HG03378 (cell line): ENCODE measurements around the gene ERAS.
"Not testable (repeated sequence)": the region's sequence is repeated elsewhere in the genome, so short reads cannot be mapped to it uniquely, and the experiment has no call there.

ENCODE experiments used
- ATAC-seq: cut with Tn5 transposase; IDR thresholded peaks from one replicate; pipeline ENCODE4 v1.9.1; 2021; ENCODE audit warnings: mild to moderate bottlenecking, moderate library complexity; ENCODE audit not compliant: unreplicated experiment

The ERAS gene

DNA sequence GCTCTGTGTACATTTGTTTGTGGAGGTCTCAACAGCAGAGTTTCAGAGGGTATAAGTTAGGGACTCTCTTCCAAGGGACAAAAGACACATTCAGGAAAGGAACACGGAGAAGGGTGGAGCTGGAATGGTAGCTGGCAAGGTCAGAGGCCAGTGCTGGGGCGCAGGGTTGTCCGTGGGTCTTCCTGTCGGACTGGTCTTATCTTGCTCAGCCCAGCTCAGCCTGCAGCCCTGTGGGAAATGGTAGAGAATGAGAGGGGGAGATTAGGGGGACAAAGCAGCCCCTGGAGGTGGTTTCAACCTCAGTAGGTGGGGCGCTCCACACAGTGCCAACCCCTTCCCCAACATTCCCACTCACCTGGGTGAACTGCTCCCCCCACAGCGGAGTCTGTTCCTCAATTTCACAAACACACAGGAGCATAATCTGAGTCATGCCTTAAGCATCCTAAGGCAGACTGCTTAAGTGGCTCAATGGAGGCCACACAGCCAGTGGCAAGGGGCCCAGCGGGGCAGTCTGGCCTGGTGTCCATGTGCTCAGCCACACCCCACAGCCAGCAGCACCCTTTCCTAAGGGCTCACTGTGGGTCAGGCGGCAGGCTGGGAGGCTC lies 31.3 kb upstream of the ERAS start:
- no peak for ATAC-seq

DNA sequence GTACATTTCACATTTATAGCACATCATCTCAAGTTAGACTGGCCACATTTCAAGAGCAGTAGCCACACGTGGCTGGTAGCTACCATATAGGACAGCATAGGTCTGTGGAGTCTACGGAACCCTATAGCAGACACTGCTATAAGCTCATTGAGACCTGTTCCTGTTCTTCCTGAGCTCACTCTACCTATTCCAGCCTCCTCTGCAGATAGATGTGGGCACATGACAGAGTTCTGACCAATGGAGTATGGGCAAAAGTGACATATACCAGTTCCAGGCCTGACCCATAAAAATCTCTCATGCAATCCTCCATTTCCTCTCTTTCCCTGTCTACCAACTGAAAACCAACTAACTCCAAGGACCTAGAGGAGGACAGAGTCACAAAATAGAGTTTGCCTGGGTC lies 28.0 kb upstream of the ERAS start:
- ATAC-seq = no peak

DNA sequence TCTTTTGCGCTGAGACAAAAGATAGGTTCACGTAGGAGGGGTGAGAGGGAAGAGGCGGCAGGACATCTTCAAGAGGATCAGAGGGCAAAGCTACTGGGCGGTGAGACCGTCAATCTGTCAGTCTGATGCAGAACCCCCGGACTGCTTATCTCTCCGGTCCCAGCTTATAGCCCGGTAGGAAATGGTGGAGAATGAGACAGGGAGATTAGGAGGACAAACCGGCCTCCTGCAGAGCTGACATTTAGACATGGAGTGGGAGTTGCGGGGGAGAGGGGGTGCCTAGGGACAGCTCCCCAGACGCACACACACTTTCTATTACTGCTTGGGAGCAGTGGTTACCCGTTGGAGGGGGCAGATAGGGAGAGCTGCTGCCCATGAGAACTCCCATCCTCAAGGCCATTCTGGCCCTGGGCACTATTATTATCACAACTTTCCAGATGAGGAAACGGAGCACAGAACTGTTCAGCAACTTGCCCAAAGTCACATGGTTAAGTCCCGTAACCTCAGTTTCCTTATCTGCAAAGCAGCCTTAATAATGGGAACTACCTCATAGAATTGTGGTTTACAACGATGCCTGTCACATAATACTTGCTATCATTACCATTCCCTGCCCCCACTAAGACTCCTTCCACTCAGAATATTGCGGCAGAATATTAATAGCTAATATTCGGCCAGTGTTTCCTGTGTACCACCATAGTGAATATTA lies 25.6 kb upstream of the ERAS start:
- no peak for ATAC-seq

DNA sequence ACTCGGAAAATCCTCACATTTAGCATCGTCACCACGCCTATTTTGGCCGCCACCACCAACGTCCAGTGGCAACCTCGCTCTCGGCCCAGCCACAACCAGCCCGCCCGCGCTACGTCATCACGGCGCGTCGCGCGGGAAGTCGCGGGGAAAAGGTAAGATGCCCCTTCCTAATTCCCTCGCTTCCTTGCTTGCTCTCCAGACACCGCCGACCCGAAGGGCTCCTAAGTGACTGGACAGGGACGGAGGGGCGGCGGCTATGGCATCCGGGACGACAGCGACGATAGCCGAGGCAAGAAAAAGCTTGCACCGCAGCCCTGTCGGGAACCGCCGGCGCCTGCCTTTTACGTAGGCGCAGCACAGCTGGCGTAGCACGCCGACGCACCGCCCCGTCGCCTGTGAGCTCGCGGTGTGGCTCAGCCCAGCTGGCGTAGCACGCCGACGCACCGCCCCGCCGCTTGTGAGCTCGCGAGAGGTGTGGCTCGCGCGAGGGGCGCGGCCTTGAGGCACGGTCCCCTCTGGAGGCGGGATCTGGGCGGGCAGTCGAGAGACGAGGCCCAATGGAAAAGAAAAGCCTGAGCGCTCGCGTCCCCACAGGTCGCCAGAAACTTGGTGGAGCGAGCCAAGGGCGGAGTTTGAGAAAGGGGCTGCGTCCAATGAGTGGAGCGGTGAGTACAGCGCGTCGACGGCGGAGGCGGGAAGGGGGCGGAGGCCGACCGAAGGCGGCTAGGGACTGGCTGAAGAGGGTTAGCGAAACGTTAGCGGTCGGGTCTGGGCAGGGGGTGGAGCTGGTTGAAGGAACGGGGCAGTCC lies 24.8 kb upstream of the ERAS start, which contains the start of gene HDAC6:
Gene HDAC6, plus strand, starts transcription at position 788 of the 809 bp plus-strand sequence. CDS start 626 bp downstream, outside the sequence.
- ATAC-seq = peak; percentile 87

DNA sequence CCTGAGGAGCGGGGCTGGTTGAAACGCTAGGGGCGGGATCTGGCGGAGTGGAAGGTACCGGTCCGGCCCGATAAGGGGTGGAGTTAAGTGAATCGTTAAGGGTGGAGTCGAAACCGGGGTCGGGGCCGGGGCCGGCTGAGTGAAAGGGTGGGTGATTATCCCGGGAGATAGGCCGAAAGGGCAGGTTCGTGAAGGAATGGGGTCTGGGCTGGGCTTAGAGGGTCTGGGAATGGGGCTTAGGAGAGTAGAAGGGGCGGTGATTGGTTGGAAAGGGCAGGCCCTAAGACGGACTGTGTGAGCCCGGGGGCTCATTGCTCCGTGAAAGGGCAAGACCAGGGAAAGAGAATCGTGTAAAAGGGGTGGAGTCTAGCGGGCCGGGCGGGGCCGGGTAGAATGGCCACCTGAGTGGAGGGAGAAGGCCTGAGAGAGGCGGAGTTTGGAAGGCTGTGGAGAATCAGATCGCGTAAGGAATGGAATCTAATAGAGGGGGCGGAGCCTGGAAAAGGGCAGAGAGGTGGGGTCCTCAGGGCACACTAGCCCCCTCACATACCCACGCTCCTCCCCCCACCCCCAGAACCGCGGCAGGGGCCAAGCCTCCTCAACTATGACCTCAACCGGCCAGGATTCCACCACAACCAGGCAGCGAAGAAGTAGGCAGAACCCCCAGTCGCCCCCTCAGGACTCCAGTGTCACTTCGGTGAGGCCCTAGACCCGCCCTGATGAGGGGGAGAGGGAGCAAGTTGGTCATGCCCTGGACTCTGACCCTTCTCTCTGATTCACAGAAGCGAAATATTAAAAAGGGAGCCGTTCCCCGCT lies 24.0 kb upstream of the ERAS start:
- peak; percentile 36 for ATAC-seq

DNA sequence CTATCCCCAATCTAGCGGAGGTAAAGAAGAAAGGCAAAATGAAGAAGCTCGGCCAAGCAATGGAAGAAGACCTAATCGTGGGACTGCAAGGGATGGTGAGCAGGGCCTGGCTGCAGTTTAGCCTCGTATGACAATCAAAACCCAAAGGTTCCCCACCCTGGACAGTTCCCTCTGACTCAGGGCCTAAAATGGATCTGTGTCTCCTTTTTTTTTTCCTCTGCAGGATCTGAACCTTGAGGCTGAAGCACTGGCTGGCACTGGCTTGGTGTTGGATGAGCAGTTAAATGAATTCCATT lies 23.5 kb upstream of the ERAS start:
- ATAC-seq = no peak

DNA sequence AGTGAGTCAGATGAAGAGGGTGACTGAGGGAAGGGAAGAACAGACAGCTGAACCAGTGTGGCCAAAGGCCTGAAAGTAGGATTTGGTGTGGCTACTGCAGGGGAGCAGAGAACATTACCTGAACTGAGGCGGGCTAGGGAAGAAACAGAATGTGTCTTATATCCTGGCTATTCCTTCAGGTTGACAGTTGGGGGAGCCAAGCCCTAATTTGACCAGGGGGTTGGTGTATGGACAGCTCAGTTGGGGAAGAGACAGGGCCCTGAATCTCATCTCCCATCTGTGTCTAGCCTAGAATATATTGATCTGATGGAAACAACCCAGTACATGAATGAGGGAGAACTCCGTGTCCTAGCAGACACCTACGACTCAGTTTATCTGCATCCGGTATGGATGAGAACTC lies 20.2 kb upstream of the ERAS start:
- ATAC-seq = no peak

DNA sequence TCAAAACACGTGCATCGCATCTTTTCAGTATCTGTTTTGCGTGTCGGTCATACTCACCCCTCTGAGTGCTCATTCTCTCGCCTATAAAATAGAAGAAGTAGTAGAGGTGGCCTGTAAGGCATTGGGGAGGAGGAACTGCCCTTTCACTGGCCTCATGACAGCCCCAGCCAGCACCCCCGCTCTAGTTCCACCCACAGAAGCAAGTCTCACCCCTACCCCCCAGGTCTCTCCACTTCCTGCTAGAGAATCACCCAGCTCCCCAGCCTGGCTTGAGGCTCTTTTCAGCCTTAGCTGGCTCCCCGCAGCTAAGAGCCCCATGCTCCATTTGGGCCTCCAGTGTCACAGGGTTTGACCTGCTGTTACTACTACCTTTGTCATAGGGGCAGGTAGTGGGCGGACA lies 12.7 kb upstream of the ERAS start:
- ATAC-seq = no peak

DNA sequence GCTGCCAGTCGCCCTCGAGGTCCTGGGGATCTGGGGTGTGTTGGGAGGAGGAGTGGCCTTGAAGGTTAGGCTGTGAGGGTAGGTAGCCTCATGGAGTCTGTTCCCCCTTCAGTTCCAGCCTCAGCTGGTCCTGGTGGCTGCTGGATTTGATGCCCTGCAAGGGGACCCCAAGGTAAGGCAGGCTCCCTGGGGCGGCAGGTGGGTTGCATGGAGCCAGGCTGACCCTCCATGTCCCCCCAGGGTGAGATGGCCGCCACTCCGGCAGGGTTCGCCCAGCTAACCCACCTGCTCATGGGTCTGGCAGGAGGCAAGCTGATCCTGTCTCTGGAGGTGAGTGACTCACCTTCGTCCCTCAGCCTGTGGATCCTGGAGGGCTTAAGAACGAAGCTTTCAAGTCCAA lies 11.6 kb upstream of the ERAS start:
- no peak for ATAC-seq

DNA sequence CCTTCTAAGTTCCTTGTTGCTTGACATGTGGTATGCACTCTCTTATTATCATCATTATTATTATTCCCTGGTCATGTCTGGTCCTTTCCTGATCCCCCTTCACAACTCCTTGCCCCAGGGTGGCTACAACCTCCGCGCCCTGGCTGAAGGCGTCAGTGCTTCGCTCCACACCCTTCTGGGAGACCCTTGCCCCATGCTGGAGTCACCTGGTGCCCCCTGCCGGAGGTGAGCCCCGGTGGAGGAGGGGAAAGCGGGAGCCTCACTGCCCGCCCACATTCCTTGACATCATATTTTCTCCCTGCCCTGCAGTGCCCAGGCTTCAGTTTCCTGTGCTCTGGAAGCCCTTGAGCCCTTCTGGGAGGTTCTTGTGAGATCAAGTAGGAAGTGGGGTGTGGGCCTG lies 11.0 kb upstream of the ERAS start:
- ATAC-seq = no peak

DNA sequence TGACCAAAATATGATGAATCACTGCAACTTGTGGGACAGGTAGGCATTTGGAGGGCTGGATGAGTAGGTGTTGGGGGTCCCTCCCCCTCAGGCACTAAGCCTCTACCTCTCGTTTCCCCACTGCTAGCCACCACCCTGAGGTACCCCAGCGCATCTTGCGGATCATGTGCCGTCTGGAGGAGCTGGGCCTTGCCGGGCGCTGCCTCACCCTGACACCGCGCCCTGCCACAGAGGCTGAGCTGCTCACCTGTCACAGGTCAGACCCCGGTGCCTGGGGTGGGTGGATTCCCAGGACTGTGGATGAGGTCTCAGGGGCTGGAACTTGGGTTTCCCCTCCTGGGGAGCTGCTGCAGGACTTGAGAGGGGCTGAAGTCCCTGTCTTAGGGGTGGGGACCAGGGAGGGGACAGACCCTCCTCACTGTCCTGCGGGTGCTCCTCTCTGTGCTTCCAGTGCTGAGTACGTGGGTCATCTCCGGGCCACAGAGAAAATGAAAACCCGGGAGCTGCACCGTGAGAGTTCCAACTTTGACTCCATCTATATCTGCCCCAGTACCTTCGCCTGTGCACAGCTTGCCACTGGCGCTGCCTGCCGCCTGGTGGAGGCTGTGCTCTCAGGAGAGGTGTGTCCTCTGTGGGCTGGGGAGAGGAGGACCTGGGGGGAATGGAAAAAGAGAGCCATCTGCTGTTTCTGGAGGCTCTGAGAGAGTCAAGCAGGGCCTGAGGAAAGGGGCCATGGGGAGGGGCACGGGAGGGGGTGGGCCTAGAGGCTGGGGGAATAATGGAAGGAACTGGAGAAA lies 10.1 kb upstream of the ERAS start:
- ATAC-seq = no peak

DNA sequence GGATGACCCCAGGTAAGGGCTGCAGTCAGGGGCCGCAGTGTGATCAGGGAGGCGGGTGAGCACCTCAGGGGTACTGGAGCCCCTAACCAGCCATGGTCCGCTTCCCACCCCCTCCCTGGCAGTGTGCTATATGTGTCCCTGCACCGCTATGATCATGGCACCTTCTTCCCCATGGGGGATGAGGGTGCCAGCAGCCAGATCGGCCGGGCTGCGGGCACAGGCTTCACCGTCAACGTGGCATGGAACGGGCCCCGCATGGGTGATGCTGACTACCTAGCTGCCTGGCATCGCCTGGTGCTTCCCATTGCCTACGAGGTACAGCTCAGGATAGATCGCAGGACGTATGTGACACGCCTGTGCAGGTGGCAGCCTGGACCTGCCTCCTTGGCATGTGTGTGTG lies 8.2 kb upstream of the ERAS start:
- ATAC-seq = no peak

DNA sequence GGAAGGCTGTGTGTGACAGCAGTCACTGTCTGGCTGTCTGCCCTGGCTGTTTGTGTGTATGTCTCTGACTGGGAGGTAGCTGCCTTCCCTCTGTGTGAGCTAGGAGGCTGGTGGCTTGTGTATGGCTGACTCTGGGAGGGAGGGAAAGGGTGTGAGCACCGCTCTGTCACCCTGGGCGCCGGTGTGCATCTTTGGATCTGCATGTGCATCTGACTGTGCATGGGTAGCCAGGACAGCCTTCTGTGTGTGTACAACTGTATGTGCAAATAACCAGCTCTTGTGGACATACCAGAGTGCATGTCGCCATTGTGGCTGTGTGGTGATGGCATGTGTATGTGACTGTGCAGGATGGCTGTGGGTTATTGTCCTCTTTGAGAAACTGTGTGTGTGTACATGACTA lies 7.4 kb upstream of the ERAS start:
- ATAC-seq = no peak

DNA sequence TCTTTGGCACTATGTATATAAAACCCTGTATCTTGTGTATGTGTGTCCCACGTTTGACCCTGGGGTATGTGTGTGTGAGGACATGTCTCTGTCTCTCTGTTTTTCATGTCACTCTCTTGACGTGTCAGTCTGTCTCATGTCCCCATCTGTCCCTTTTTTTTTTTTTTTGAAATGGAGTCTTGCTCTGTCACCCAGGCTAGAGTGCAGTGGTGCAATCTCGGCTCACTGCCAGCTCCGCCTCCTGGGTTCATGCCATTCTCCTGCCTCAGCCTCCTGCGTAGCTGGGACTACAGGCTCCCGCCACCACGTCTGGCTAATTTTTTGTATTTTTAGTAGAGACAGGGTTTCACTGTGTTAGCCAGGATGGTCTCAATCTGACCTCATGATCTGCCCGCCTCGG lies 6.9 kb upstream of the ERAS start:
- ATAC-seq = not testable (repeated sequence)

DNA sequence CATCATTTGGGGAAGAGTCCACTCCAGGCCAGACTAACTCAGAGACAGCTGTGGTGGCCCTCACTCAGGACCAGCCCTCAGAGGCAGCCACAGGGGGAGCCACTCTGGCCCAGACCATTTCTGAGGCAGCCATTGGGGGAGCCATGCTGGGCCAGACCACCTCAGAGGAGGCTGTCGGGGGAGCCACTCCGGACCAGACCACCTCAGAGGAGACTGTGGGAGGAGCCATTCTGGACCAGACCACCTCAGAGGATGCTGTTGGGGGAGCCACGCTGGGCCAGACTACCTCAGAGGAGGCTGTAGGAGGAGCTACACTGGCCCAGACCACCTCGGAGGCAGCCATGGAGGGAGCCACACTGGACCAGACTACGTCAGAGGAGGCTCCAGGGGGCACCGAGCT lies 3.3 kb upstream of the ERAS start:
- no peak for ATAC-seq

DNA sequence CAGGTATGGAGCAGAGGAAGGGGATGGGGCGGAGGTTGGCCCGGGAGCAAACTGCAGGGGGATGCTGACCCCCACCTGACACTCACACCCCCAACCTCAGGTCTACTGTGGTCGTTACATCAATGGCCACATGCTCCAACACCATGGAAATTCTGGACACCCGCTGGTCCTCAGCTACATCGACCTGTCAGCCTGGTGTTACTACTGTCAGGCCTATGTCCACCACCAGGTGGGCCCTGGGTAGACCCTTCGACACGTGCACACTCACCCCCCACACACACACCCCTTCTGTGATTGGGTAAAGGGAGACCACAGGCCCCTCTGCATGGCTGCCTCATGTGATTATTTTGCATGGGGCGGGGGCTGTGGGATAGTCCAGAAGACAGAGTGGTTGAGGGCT lies 2.2 kb upstream of the ERAS start:
- ATAC-seq = no peak

DNA sequence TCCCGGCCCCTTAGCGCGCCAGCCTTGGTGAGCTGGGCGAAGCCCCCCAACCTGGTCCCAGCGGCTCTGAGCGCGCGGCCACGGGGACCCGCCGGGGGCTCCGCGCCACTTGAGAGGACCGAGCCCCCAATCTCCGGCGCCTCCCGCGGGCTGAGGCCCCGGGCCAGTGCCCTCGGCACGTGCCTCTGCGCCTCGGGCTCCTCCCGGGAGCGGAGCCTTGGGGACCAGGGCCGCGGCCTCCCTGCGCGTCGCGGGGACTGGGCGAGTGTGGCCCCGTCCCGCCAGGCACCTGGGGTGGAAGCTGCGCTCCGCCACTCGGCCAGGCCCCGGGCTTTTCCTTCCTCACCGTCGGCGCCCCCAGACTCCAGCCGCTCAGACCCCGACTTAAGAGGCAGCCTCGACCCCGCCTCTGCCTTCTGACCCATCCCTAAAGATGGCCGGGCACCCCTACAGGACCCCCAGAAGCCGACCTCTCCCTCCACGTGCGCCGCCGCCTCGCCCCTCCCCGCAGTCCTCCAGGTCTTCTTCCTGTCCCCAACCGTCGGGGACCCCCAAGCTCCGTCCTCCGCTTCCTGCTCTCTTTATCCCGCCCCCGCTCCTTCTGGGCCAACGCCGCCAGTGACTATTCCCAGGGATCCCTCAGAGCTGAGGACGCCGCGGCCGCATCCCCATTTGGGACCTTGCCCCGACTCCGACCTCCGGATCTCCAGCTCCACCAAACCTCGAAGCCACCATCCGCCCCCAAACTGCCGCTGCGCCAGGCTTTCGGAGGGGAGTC lies 752 bp downstream of the ERAS start:
- no peak for ATAC-seq

DNA sequence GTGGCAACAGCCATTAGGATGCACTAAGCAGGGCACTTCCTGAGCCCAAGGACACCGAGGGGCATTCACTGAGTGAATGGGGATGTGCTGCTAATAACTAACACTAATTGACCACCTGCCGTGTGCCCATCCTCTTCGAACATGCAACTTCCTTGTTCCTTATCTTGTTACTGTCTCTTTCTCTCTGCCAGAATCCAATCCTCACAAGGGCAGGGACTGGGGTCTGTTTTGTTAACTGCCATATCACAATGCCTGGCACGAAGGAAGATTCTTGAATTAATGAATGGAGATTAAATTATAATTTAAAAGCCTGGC lies 1.3 kb downstream of the ERAS start:
- ATAC-seq = no peak

DNA sequence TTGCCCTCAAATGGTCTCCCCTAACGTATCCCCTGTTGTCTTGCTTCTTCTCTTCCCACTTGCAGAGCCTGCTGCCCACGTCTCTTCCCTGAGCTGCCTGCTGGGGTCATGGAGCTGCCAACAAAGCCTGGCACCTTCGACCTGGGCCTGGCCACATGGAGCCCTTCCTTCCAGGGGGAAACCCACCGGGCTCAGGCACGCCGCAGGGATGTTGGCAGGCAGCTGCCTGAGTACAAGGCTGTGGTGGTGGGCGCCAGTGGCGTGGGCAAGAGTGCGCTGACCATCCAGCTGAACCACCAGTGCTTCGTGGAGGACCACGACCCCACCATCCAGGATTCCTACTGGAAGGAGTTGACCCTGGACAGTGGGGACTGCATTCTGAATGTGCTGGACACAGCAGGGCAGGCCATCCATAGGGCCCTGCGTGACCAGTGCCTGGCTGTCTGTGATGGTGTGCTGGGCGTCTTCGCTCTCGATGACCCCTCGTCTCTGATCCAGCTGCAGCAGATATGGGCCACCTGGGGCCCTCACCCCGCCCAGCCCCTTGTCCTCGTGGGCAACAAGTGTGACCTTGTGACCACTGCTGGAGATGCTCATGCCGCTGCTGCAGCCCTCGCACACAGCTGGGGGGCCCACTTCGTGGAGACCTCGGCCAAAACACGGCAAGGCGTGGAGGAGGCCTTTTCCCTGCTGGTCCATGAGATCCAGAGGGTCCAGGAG lies 2.9 kb downstream of the ERAS start:
- ATAC-seq = no peak
